ENCODE measurements around the gene OR1A2.
"Not testable (repeated sequence)": the region's sequence is repeated elsewhere in the genome, so short reads cannot be mapped to it uniquely, and the experiment has no call there.

OR1A2 gene

GRCh38 chr17:3197219-3197618, at the start of gene OR1A2:
Gene OR1A2 (plus strand): TSS chr17:3197519. CDS start chr17:3197519, 0 bp downstream.
- DNase-seq: no peak

- no peak for DNase-seq
These were observed 40.1 kb upstream of the OR1A2 start for GRCh38 chr17:3157218-3157617.

GRCh38 chr17:3167574-3167973, 29.7 kb upstream of the OR1A2 start:
- DNase-seq: peak; percentile 5

GRCh38 chr17:3189961-3190360, 7.4 kb upstream of the OR1A2 start:
- no peak for DNase-seq

- no peak for DNase-seq
These were observed 10.0 kb downstream of the OR1A2 start, which contains the start of gene OR1A1 for GRCh38 chr17:3207367-3207766. Gene OR1A1 (plus strand): TSS chr17:3207667. CDS start chr17:3215621, 7,954 bp downstream.

GRCh38 chr17:3208484-3208883, 11.2 kb downstream of the OR1A2 start:
- DNase-seq: no peak

- no peak for DNase-seq
These were observed 15.7 kb downstream of the OR1A2 start for GRCh38 chr17:3213001-3213400.

GRCh38 chr17:3213587-3213986, 16.3 kb downstream of the OR1A2 start:
- no peak for DNase-seq

GRCh38 chr17:3219978-3220377, 22.7 kb downstream of the OR1A2 start:
- not testable (repeated sequence) for DNase-seq

GRCh38 chr17:3221850-3222249, 24.5 kb downstream of the OR1A2 start:
- no peak for DNase-seq

- DNase-seq: peak; percentile 3
These were observed 25.2 kb downstream of the OR1A2 start for GRCh38 chr17:3222505-3222904.

GRCh38 chr17:3224721-3225352, 27.5 kb downstream of the OR1A2 start:
- DNase-seq: not testable (repeated sequence)

GRCh38 chr17:3232300-3232699, 35.0 kb downstream of the OR1A2 start:
- not testable (repeated sequence) for DNase-seq

GRCh38 chr17:3238685-3239084, 41.4 kb downstream of the OR1A2 start:
- peak; percentile 4 for DNase-seq

GRCh38 chr17:3241044-3241443, 43.7 kb downstream of the OR1A2 start:
- DNase-seq: not testable (repeated sequence)

- not testable (repeated sequence) for DNase-seq
These were observed 47.5 kb downstream of the OR1A2 start for GRCh38 chr17:3244841-3245240.
